Vagina (tissue), 2 donors: ENCODE data around the gene FOXO6. TPM values are rescaled to one million over a fixed set of nuclear protein-coding genes. Genes with fewer than 3 reads are reported as not detected.
A peak's percentile ranks its signal among the peaks of the same experiment; 100 is the strongest.

Experiments
- DNase-seq, 2 donors: peaks; one replicate each; pipeline ENCODE4 v3.0.0-alpha.2; 2017; ENCODE audit errors: extremely low spot score in 2 of 2
- H3K27ac ChIP-seq: fragments of 200-600 bp; sonication (generic); one replicate; pipeline ENCODE4 v1.5.1; 2019
- H3K27me3 ChIP-seq: fragments of 200-600 bp; sonication (generic); one replicate; pipeline ENCODE4 v1.5.1; 2019
- H3K36me3 ChIP-seq, 2 donors: fragments of 200-600 bp; sonication (generic); one replicate each; pipeline ENCODE4 v1.5.1; 2017 to 2019
- H3K4me1 ChIP-seq: fragments of 200-600 bp; sonication (generic); one replicate; pipeline ENCODE4 v1.5.1; 2019
- H3K4me3 ChIP-seq, 2 donors: fragments of 200-600 bp; sonication (generic); 1 replicate in 1 of 2; 2 replicates in 1 of 2; pipeline ENCODE4 v1.5.1; 2016 to 2019
- H3K9me3 ChIP-seq: fragments of 200-600 bp; sonication (generic); one replicate; pipeline ENCODE4 v1.5.1; 2019
- POLR2A ChIP-seq, 2 donors: fragments of 450-650 bp; IDR thresholded peaks; one replicate each; pipeline ENCODE4 v1.6.1; 2017; ENCODE audit warnings: antibody characterized with exemption in 2 of 2, mild to moderate bottlenecking in 2 of 2, moderate library complexity in 2 of 2
- POLR2AphosphoS5 ChIP-seq, 2 donors: sonication (generic); formaldehyde crosslinking; IDR thresholded peaks; one replicate each; pipeline ENCODE4 v1.9.0; 2017; ENCODE audit warnings: antibody characterized with exemption in 2 of 2, mild to moderate bottlenecking in 2 of 2, low read depth in 1 of 2; ENCODE audit not compliant: insufficient read depth in 1 of 2
- intact Hi-C: fragments of 100-400 bp; cut with DNase I; formaldehyde crosslinking; loops from one replicate; pipeline ENCODE4 v1.15.1; 2023
- total RNA-seq: library from RNA; depleted of rRNA; stranded (reverse); fragments of >200 nt; gene quantifications from one replicate; pipeline ENCODE4 v1.2.3, GENCODE V29; 2016
- TF ChIP-seq, protein P1 (sequence below), 3 experiments: fragments of 450-650 bp in 2 of 3; fragments of 200-600 bp in 1 of 3; sonication (generic) in 1 of 3; IDR thresholded peaks; one replicate each; pipeline ENCODE4 v1.5.1; 2017 to 2019; ENCODE audit warnings: antibody characterized with exemption in 3 of 3, mild to moderate bottlenecking in 2 of 3, moderate library complexity in 2 of 3

FOXO6 gene
- total RNA-seq, 1 donor from 2014 or later = 1.7 TPM

- intact Hi-C loops = no loop called here
- H3K36me3 ChIP-seq = no peaks in the 10 kb centered on the region
- H3K4me3 ChIP-seq = no peak overlapping the region
- H3K27me3 ChIP-seq = no peaks in the 10 kb centered on the region
- peak in 1 of 2 donors; percentile 18 for TF ChIP-seq POLR2AphosphoS5 (IDR thresholded peaks at IDR 0.05; ENCODE audit: insufficient read depth in 1 of 2, low read depth in 1 of 2)
- TF ChIP-seq, protein P1, sequence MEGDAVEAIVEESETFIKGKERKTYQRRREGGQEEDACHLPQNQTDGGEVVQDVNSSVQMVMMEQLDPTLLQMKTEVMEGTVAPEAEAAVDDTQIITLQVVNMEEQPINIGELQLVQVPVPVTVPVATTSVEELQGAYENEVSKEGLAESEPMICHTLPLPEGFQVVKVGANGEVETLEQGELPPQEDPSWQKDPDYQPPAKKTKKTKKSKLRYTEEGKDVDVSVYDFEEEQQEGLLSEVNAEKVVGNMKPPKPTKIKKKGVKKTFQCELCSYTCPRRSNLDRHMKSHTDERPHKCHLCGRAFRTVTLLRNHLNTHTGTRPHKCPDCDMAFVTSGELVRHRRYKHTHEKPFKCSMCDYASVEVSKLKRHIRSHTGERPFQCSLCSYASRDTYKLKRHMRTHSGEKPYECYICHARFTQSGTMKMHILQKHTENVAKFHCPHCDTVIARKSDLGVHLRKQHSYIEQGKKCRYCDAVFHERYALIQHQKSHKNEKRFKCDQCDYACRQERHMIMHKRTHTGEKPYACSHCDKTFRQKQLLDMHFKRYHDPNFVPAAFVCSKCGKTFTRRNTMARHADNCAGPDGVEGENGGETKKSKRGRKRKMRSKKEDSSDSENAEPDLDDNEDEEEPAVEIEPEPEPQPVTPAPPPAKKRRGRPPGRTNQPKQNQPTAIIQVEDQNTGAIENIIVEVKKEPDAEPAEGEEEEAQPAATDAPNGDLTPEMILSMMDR (IDR thresholded peaks at IDR 0.05) = no peak
- TF ChIP-seq POLR2A (IDR thresholded peaks at IDR 0.05) = no peak
- no peaks in the 10 kb centered on the region for H3K9me3 ChIP-seq
- H3K4me1 ChIP-seq = peaks cover 5% of the 10 kb centered on the region
- DNase-seq = no peak
- no peak overlapping the region for H3K27ac ChIP-seq
These were observed 46.0 kb upstream of the FOXO6 start for GRCh38 chr1:41315146-41315822.

- H3K27ac ChIP-seq = no peak overlapping the region
- DNase-seq = no peak
- H3K36me3 ChIP-seq = no peaks in the 10 kb centered on the region
- H3K4me1 ChIP-seq = peaks cover 5% of the 10 kb centered on the region
- TF ChIP-seq, protein P1 (IDR thresholded peaks at IDR 0.05) = no peak
- no peaks in the 10 kb centered on the region for H3K9me3 ChIP-seq
- H3K4me3 ChIP-seq = no peak overlapping the region
- intact Hi-C loops = no loop called here
- no peaks in the 10 kb centered on the region for H3K27me3 ChIP-seq
These were observed 45.4 kb upstream of the FOXO6 start for GRCh38 chr1:41315871-41316270.

DNA sequence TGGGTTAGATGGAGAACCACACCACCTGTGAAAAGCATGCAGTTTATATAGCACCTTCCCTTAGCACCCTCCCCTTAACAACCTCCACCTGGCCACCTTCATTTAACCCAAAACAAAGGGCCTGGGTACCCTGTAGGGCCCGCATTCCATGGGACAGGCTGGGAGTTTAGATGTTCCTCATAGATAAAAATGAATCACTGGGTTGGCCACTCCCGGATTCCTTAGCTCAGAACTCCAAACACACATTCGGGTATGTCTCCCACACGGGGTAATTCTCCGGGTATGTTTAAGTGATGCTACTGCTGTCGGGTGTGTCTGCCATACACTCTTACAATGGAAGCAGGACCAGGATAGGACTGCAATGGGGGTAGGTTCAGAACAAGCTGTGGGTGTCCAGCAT, 43.9 kb upstream of the FOXO6 start:
- H3K4me1 ChIP-seq = peaks cover 5% of the 10 kb centered on the region
- no peak overlapping the region for H3K4me3 ChIP-seq
- H3K9me3 ChIP-seq = no peaks in the 10 kb centered on the region
- H3K27ac ChIP-seq = no peak overlapping the region
- intact Hi-C loops = no loop called here
- no peak for DNase-seq
- no peaks in the 10 kb centered on the region for H3K27me3 ChIP-seq
- H3K36me3 ChIP-seq = no peaks in the 10 kb centered on the region
- TF ChIP-seq POLR2A (IDR thresholded peaks at IDR 0.05) = no peak
- TF ChIP-seq, protein P1 (IDR thresholded peaks at IDR 0.05) = no peak
- TF ChIP-seq POLR2AphosphoS5 (IDR thresholded peaks at IDR 0.05; ENCODE audit: insufficient read depth in 1 of 2, low read depth in 1 of 2) = no peak

GRCh38 chr1:41318135-41318534, 43.1 kb upstream of the FOXO6 start:
- no peaks in the 10 kb centered on the region for H3K9me3 ChIP-seq
- H3K36me3 ChIP-seq = no peaks in the 10 kb centered on the region
- DNase-seq = no peak
- no peak for TF ChIP-seq POLR2AphosphoS5 (IDR thresholded peaks at IDR 0.05; ENCODE audit: insufficient read depth in 1 of 2, low read depth in 1 of 2)
- no peak for TF ChIP-seq POLR2A (IDR thresholded peaks at IDR 0.05)
- TF ChIP-seq, protein P1 (IDR thresholded peaks at IDR 0.05) = no peak
- intact Hi-C loops = no loop called here
- no peaks in the 10 kb centered on the region for H3K27me3 ChIP-seq
- no peak overlapping the region for H3K27ac ChIP-seq
- no peak overlapping the region for H3K4me3 ChIP-seq
- peaks cover 5% of the 10 kb centered on the region for H3K4me1 ChIP-seq

GRCh38 chr1:41319106-41319755, 42.0 kb upstream of the FOXO6 start:
- no peak overlapping the region for H3K27ac ChIP-seq
- H3K4me3 ChIP-seq = no peak overlapping the region
- H3K27me3 ChIP-seq = no peaks in the 10 kb centered on the region
- TF ChIP-seq POLR2AphosphoS5 (IDR thresholded peaks at IDR 0.05; ENCODE audit: insufficient read depth in 1 of 2, low read depth in 1 of 2) (no peak), POLR2A (IDR thresholded peaks at IDR 0.05) (no peak)
- TF ChIP-seq, protein P1 (IDR thresholded peaks at IDR 0.05) = no peak
- peak in 1 of 2 donors; percentile 46 for DNase-seq
- H3K4me1 ChIP-seq = peaks cover 5% of the 10 kb centered on the region
- no peaks in the 10 kb centered on the region for H3K9me3 ChIP-seq
- no peaks in the 10 kb centered on the region for H3K36me3 ChIP-seq
- intact Hi-C loops = no loop called here
